COR-L47 (cell line): ENCODE results near the gene MYL4.
"Not testable (repeated sequence)": the region's sequence is repeated elsewhere in the genome, so short reads cannot be mapped to it uniquely, and the experiment has no call there.

Source experiments
- DNase-seq: peaks from one replicate; lab custom pipeline; 2025; lab: John Stamatoyannopoulos, UW

The MYL4 gene

DNA sequence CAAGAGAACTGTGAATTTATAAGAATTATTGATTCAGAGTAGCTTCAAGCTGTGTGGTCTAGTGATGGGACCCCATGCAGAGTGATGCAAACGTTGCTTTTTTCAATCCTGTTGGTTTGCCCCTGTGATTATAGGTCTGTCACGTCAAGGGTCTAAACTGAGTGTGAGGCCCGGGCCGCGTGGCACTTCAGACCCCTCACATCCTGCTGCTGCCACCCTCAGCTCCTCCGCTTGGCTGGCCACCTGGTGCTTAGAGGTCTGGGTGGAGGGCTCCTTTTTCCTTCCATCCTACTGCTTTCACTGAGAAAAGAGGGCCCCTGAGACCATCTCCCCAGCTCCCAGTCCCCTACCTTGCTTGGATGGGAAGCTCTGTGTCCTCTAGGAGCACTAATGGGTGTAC, 12.0 kb downstream of the MYL4 start:
- DNase-seq: no peak

DNA sequence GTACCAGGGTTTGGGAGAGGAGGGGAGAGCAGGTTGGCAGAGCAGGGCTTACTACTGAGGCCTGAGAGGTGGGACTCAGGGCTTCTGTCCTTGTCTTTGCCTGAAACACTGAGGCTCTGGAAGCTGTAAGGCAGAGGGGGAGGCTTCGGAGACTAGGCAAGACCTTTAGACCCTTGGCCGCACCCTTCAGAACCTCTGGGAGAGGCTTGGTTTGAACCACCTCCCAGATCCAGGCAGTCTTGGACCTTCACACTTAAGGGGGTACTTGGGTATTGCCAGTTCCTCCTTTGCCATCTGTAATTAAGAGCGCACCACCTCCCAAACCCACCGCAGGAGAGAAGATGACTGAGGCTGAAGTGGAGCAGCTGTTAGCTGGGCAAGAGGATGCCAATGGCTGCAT, 12.9 kb downstream of the MYL4 start:
- DNase-seq: no peak

DNA sequence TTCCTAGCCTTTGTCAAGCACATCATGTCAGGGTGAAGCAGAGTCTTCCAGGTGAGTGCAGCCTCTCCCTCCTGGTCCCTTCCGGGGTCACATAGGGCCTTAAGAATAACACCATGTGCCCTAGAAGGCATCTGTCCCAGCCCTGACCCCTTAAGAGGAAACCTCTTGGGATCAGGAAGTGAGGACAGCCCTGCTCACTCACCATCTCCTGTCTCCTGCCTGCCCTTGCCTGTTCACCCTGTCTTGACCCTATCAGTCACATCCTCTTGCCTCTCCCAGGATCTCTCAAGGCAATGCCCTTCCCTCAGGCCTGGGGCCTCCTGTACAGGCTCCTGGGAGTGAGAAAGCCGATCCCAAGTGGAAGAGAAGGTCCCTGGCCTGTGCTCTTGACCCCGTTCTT, 13.9 kb downstream of the MYL4 start:
- no peak for DNase-seq

DNA sequence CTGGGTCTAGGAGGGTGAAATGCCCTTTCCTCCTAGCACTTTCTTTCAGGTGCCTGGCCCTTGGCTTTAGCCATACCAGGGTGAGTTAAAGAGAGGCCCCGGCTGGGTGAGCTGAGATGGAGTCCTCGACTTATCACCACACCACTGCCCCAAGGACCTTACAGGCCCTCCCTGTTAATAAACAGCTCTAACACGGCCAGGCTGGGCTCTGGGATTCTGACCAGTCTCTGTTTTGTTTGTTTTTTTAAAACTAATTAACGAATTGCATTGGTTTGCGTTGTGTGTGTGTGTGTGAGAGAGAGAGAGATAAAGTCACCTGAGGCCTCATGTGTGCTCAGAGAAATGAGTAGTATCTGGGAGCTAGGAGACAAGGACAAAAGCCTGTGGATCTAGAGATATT, 14.3 kb downstream of the MYL4 start:
- no peak for DNase-seq

DNA sequence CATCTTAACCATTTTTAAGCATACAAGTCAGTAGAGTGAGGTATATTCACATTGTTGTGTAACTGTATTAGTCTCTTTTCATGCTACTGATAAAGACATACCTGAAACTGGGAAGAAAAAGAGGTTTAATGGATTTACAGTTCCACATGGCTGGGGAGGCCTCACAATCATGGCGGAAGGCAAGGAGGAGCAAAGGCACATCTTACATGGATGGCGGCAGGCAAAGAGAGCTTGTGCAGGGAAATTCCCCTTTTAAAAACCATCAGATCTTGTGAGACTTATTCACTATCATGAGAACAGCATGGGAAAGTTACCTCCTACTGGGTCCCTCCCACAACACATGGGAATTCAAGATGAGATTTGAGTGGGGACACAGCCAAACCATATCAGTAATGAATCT, 14.9 kb downstream of the MYL4 start:
- not testable (repeated sequence) for DNase-seq

DNA sequence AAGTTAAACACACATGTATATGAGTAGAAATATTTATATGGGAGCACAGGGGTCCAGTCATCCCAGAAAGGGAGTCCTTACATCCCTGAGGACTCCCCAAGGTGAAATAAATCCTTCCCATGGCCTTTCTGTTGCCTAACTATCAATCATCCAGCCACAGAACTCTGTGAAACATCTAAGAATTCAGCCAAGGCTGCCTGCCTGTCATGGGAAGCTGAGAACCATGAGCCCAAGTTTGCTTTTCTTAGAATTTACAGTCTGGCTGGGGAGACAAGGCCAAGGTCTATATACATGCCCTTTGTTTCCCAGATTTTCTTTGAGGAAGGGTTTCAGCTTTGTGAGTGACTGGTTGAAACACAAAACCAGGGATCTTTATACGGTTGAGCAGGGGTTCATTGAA, 15.8 kb downstream of the MYL4 start:
- DNase-seq: no peak

DNA sequence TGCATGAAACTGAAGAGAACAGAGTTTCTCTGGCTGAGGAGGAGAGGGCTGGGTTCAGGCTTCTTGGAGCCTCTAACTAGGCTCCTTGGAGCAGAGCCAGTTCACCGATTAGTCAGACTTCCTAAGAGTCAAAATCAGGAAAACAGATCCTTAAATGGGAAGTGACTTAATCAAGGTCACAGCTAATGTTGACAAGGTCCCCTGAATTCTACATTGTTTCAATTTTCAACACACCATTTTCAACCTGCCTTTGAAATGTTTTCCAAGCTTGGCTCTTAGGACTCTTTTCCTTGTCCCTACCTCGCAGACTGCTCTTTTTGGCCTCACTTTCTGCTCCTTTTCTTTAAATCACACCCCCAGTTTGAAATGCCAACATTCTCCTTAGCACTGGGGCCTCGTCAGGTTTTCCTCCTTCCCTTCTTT, 16.3 kb downstream of the MYL4 start:
- peak; percentile 17 for DNase-seq

DNA sequence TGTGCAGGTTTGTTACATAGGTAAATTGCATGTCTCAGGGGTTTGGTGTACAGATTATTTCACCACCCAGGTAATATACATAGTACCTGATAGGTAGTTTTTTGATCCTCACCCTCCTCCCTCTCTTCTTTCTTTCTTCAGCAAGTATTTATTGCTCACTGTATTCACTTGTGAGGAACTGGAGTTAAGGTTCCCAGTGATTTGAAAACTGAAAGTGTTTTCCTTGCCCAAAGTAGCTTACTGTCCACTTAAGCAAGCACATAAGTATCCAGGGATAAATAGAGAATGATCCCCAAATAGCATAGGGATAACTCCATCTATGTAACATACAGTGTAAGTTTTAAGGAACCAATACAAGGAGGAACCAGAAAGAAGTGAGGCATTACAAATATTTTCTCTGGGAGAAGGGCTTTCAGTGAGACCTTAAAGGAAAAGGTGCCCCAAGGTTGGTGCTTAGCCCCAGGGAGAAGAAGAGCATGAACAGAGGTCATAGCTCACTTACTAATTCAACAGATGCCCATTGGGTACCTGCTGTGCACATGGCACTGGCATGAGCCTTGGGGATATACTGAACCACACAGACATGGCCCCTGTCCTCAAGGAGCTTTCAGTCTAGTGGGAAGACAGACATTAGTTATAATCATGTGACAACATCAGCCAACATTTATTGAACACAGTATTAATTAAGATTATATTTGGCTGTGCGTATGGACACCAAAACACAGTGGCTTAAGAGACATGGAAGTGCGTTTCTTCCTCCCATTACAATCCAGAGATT, 17.0 kb downstream of the MYL4 start:
- no peak for DNase-seq

DNA sequence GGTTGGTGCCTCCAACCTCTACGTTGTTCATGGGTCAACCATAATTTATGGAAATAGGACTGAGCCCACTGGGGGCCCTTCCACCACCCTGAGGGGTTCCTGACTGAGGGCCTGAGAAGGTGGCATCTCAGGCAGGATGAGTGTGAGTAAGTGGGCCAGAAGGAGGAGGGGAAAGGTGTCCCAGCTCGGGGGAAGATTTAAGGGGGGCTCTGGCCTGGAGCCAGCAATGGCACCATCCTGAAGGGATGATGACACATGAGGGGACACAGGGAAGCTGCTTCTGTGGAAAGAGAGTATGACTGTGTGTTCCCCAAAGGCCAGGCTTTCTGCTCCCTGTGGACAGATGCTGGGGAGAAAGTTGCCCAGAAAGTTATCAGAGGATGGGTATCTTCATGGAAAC, 18.7 kb downstream of the MYL4 start:
- DNase-seq: no peak

DNA sequence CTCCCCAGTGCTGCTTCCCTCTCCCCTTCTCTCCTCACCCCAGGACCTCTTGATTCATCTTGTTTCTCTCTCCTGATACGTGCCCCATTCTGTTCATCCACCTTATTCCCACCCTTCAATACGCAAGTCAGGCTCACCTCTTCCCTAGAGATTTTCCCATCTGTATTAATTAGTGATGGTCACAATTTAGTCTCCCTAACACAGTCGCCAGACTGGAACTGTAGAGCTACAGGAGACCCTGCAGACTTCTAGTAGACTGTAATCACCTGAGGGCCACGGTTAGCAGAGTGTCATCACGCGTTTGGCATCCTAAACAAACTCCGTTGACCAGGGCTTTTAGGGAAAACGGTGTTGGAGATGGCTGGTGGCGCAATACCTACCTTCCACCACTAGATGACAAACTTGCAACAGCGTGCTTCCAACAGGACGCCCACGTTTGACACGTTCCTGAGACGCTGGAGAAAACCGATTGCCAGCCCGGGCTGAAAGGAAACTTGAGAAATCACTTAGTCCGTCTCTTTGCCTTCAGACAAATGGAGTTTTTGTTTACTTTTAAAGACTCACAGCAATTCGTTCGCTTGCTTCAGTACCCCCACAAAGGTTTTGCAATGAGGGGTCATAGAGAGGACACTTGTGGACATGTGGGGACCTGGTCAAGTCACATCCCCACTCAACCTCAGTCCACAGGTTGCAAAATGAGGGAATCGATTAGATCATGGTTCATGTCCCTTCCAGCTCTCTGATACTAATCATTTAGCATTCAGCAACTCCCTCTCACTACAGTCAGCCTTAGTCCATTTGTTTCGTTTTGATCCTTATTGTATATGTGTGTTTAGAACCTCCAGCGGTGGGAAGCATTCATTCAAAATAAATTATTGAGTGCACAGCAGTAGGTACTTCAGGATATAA, 20.6 kb downstream of the MYL4 start:
- DNase-seq: peak; percentile 72

DNA sequence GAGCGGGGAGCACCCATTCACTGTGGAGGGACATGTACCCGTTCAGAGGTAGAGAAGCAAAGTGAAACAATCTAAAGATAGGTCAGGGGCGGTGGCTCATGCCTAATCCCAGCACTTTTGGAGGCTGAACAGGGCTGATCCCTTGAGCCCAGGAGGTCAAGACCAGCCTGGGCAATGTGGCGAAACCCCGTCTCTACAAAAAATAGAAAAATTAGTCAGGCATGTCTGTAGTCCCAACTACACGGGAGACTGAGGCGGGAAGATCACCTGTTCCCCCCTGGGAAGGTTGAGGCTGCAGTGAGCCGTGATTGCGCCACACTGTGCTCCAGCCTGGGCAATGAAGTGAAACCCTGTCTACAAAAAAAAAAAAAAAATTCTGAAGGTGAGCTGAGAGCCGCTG, 21.7 kb downstream of the MYL4 start:
- no peak for DNase-seq

DNA sequence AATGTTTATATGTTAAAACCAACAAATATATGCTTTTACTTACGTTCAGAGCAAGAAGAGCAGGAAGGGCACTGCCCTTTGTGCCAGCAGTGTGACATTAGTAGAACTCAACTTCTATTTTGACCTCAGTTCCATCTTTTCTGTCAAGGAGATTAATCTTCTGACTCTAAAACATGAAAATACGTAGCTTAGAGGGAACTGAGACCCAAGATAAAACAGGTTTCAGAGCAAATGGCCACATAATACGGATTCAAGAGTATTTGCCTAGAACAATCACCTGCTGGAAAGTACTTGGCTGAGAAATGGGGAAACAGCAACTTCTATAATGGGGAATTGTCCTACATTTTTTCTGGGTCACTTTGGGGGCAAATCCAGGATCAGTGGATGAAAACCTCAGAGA, 22.2 kb downstream of the MYL4 start:
- DNase-seq: no peak

DNA sequence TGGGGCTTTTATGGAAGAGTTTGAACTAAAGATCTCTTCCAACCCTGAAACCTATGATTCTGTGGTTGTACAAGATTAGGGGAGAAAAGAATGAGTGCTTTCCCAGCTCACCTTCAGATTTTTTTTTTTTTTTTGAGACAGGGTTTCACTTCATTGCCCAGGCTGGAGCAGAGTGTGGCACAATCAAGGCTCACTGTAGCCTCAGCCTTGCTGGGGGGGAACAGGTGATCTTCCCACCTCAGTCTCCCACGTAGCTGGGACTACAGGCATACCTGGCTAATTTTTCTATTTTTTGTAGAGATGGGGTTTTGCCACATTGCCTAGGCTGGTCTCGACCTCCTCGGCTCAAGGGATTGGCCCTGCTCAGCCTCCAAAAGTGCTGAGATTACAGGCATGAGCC, 22.7 kb downstream of the MYL4 start:
- no peak for DNase-seq

DNA sequence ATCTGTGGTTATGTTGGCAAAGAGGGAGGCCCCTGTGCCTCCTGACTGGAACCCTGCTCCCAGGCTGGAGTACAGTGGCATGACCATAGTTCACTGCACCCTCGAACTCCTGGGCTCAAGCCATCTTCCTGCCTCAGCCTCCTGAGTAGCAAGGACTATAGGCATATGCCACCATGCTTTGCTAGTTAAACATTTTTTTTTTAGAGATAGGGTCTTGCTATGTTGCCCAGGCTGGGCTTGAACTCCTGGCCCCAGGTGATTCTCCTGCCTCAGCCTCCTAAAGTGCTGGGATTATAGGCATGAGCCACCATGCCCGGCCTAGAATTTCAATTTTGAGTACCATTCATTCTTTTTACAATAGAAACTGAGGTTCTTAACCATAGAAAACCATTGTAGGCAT, 23.3 kb downstream of the MYL4 start:
- no peak for DNase-seq

DNA sequence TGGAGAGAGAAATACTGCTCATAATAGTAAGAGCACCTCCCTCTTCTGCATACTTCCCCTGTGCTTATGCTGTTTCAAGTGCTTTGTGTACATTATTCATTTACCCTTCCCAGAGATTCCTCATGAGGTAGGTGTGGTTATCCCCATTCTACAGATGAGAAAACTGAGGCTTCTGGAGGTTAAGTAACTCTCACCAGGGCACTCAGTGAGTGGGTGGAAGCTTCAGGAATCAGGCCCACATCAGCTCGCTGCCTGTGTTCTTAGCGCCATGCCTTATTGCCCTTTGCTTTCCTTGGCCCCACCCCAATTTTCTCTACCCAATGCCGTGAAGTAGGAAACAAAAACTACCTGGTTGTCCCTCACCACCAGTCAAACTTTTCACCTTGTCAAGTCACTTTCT, 26.4 kb downstream of the MYL4 start:
- no peak for DNase-seq

DNA sequence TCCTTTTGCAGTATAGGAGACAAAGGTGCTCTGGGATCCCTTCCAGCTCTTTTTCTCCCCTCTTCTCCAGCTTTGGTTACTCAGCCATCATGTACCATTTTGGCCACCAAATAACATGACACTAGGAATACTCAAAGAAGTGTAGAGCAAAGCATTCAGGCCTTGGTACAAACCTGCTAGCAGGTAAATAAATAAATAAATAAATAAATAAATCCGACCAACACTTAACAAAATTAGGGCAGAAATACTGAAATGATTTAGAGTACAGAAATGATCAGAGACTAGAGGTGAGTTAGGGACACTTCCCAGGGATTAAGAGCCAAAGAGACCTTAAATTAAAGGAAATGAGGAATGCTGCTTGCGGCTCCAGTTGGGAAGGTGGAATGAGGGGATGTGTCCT, 26.8 kb downstream of the MYL4 start:
- no peak for DNase-seq

DNA sequence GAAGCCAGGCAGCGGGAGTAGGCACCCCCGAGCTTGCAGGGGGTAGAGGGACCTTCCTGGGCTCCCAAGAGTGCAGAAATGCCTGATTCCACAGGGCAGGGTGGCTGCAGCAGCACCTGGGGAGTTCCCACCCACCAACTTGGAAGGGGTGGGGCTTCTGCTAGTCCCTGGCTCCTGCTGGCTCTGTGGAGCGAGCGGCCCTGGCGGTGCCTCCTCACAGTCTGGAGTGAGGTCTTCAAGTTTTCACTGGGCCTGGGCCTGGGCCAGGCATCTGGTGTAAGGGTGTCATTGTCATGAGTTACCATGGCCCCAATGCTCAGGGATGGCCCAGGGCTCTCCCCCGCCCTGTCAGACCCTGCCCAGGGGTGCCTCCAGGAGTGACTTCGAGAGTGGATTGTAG, 28.7 kb downstream of the MYL4 start:
- no peak for DNase-seq

DNA sequence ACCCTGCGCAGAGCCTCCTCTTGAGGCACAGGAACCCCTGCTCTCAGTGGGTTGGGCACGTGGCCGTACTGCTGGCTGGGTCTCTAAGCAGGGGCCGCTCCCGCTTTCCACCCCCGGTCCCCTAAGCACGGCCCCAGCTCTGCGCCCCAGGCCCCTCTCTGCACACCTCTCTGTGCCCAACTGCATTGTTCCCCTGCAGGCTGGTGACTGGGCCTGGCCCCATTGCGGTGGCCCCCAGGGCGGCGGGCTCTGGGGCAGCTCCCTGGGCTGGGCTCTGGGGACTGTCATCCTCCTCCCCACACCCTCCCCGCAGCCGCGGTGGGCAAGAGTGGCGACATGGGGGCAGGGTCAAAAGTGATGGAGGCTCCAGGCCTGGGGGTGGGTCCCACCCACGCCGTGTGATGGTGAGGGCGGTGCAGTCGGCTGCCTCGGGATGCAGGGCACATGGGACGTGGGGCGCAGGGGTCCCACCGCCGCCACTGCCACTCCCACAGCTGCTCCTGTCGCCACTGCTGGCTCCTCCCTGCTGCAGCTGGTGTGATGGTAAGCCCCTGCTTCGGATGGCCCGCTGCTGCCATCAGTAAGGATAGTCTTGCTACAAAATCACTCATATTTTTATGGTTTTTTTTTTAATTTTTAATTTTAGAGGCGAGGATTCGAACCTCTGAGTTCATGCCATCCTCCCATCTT, 29.3 kb downstream of the MYL4 start:
- no peak for DNase-seq

DNA sequence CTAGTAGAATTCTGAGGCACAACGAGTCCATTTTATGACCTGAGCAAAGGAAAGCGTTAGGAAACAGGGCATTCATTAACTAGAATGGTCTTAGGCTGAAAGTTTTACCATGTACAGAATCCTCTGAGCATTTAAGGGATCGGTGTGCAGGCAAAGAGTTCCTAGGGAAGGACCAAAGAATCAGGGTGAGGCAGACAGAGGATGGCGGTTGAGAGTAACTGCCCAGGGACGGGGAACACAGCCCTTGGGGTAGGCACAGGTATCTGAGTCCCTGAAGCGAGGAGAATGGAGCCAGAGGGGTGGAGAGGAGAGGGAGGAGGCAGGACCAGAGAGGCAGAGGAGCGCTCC, 30.4 kb downstream of the MYL4 start:
- DNase-seq: no peak

DNA sequence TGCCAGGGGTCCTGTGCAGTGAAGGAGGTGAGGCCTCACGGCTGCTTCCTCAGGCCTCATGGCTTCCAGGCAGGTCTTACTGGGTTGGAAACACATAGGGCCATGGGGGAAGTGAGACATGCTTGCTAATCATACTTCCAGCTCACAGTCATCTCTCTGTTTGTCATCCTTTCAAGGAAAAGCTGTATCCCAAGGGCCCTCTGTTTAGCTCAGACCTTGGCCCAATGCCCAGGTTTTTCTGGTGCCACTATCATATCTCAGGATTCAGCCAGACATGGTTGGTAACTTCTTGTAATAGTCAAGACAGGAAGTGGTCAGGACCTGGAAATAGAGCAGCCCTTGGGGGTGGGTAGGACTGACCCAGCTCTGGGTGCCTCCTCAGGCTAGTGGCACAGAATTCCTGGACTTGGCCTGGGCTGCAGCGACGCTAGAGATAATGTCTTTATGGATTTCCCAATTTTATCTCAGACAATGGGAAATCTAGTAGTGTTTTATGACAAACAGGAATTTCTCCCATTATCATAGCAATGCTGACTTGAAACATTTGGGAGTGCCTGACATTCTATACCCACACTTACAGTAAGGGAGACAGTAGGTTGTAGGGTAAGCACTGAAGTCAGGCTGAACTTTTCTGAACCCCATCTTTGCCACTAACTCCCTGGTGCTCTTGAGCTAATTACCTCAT, 31.0 kb downstream of the MYL4 start:
- peak; percentile 32 for DNase-seq

DNA sequence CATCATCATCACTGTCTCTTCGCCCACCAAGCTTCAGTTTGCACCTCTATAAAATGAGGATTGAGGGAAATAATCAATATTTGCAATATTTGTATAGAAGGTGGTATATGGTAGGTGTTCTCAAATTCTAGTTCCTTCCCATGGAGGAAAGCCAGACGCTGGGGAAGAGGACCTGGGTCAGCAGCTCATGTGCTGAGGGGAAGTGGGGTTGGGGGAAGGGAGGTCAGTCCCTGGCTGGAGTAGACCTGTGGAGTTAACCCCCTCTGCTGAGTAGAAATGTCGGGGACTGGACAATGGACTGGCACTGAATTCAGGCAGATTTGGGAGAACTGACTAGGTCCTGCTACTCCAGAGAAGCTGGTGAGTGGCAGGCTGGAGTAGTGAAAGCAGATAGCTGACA, 31.7 kb downstream of the MYL4 start:
- no peak for DNase-seq

DNA sequence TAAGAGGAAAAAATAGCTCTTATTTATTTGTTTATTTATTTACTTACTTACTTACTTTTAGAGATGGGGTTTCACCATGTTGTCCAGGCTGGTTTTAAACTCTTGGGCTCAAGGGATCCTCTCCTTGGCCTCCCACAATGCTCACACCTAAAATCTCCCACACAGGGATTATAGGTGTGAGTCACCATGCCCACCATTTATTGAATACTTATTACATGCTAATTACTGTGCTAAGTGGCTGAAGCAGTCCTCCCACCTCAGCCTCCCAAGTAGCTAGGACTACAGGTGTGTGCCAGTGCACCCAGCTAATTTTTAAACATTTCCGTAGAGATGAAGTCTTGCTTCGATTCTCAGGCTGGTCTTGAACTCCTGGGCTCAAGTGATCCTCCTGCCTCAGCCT, 33.5 kb downstream of the MYL4 start:
- no peak for DNase-seq
